Coronary artery (tissue), 2 donors: ENCODE measurements around the gene TEX55.
"Not testable (repeated sequence)": the region's sequence is repeated elsewhere in the genome, so short reads cannot be mapped to it uniquely, and the experiment has no call there.

ENCODE experiments used
- DNase-seq: peaks from one replicate; pipeline ENCODE4 v3.0.0-alpha.2; 2017; ENCODE audit warnings: low spot score
- H3K27ac ChIP-seq, 2 donors: fragments of 200-600 bp; sonication (generic); one replicate each; pipeline ENCODE4 v1.5.1; 2016 to 2019
- H3K4me3 ChIP-seq: fragments of 200-600 bp; sonication (generic); 2 replicates; pipeline ENCODE4 v1.5.1; 2016; ENCODE audit warnings: mild to moderate bottlenecking, moderate library complexity
- CTCF ChIP-seq: fragments of 200-600 bp; sonication (generic); IDR thresholded peaks from one replicate; pipeline ENCODE4 v1.5.1; 2019; ENCODE audit warnings: antibody characterized with exemption

Gene TEX55

GRCh38 chr3:119145500-119146167, at the start of gene TEX55:
TEX55 (plus strand) TSS chr3:119146165; CDS start chr3:119146190, 25 bp downstream.
- H3K4me3 ChIP-seq, result no peak within 1 kb of the TSS
- DNase-seq, result no peak
- H3K27ac ChIP-seq, result no peak within 1 kb of the TSS
- TF ChIP-seq CTCF, result no peak

- H3K4me3 ChIP-seq, result no peak overlapping the region
- DNase-seq, result no peak
- TF ChIP-seq CTCF, result no peak
- H3K27ac ChIP-seq, result no peak overlapping the region
Measured at GRCh38 chr3:119098003-119098402, 48.0 kb upstream of the TEX55 start.

- TF ChIP-seq CTCF, result peak; percentile 53
- DNase-seq, result no peak
Measured at GRCh38 chr3:119098619-119099222, 47.2 kb upstream of the TEX55 start.

GRCh38 chr3:119099785-119100184, 46.2 kb upstream of the TEX55 start:
- no peak for TF ChIP-seq CTCF

More at GRCh38 chr3:119098619-119099222, 47.2 kb upstream of the TEX55 start:
- H3K27ac ChIP-seq, result no peak overlapping the region
- no peak overlapping the region for H3K4me3 ChIP-seq

GRCh38 chr3:119104031-119104430, 41.9 kb upstream of the TEX55 start:
- no peak overlapping the region for H3K27ac ChIP-seq
- TF ChIP-seq CTCF, result no peak
- no peak for DNase-seq
- H3K4me3 ChIP-seq, result no peak overlapping the region

More at GRCh38 chr3:119099785-119100184, 46.2 kb upstream of the TEX55 start:
- H3K4me3 ChIP-seq, result no peak overlapping the region
- no peak overlapping the region for H3K27ac ChIP-seq
- no peak for DNase-seq

GRCh38 chr3:119118330-119118729, 27.6 kb upstream of the TEX55 start:
- not testable (repeated sequence) for H3K4me3 ChIP-seq, H3K27ac ChIP-seq, DNase-seq

- Histone ChIP-seq H3K4me3 (no peak overlapping the region), H3K27ac (no peak overlapping the region)
- no peak for TF ChIP-seq CTCF
- no peak for DNase-seq
Measured at GRCh38 chr3:119120480-119120879, 25.5 kb upstream of the TEX55 start.
